Peyer's patch (tissue), 4 donors: ENCODE results near the gene CLDN8.

Source experiments
- POLR2A ChIP-seq, 2 donors: fragments of 450-650 bp; IDR thresholded peaks; one replicate each; pipeline ENCODE4 v1.5.1; 2017; ENCODE audit warnings: antibody characterized with exemption in 2 of 2, mild to moderate bottlenecking in 2 of 2, moderate library complexity in 2 of 2
- TF ChIP-seq, protein P1 (sequence below), 6 experiments: fragments of 450-650 bp in 4 of 6; fragments of 200-600 bp in 2 of 6; sonication (generic) in 1 of 6; IDR thresholded peaks; one replicate each; pipeline ENCODE4 v1.5.1; 2017 to 2019; ENCODE audit warnings: antibody characterized with exemption in 6 of 6, mild to moderate bottlenecking in 3 of 6, moderate library complexity in 1 of 6

DNA sequence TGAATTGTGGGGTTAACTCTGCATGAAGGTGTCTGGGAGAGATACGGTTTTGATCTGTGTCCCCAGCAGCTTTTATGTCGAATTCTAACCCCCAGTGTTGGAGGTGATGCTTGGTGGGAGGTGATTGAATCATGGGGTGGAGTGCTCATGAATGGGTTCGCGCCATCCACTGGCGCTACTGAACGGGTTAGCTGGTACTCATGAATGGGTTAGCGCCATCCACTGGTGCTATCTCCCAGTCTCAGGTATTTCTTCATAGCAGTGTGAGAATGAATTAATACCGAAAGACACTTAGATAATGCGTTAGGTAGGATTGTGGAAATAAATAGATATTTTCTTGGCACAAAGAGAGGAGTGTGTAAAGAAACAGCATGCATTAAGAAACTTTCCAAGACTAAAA is 32.9 kb upstream of the CLDN8 start:
- TF ChIP-seq, protein P1, sequence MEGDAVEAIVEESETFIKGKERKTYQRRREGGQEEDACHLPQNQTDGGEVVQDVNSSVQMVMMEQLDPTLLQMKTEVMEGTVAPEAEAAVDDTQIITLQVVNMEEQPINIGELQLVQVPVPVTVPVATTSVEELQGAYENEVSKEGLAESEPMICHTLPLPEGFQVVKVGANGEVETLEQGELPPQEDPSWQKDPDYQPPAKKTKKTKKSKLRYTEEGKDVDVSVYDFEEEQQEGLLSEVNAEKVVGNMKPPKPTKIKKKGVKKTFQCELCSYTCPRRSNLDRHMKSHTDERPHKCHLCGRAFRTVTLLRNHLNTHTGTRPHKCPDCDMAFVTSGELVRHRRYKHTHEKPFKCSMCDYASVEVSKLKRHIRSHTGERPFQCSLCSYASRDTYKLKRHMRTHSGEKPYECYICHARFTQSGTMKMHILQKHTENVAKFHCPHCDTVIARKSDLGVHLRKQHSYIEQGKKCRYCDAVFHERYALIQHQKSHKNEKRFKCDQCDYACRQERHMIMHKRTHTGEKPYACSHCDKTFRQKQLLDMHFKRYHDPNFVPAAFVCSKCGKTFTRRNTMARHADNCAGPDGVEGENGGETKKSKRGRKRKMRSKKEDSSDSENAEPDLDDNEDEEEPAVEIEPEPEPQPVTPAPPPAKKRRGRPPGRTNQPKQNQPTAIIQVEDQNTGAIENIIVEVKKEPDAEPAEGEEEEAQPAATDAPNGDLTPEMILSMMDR (IDR thresholded peaks at IDR 0.05): no peak
- TF ChIP-seq POLR2A (IDR thresholded peaks at IDR 0.05): no peak
